H1 (cell line): ENCODE data around the gene KIF2C. TPM values are rescaled to one million over a fixed set of nuclear protein-coding genes. Genes with fewer than 3 reads are reported as not detected.

Source experiments
- ASH2L ChIP-seq: fragments of 200-600, 300-600 bp; sonication (generic); IDR thresholded peaks from one replicate; pipeline ENCODE4 v1.7.1; 2017; ENCODE audit warnings: low read length
- ATF3 ChIP-seq: IDR thresholded peaks from 2 replicates; pipeline ENCODE4 v1.6.1; 2011; ENCODE audit warnings: low read depth, mild to moderate bottlenecking, low read length; ENCODE audit not compliant: insufficient read depth
- HDAC2 ChIP-seq, 2 experiments: fragments of 300-600 bp in 1 of 2; sonication (generic) in 1 of 2; IDR thresholded peaks; 2 replicates each; pipeline ENCODE4 v1.6.1; 2011 to 2012; ENCODE audit warnings: low read depth in 2 of 2, low read length in 2 of 2, mild to moderate bottlenecking in 2 of 2, moderate library complexity in 2 of 2, borderline replicate concordance in 1 of 2, inconsistent platforms in 1 of 2
- MAFK ChIP-seq: IDR thresholded peaks from 2 replicates; pipeline ENCODE4 v1.6.1; 2012; ENCODE audit warnings: low read depth, mild to moderate bottlenecking, improper control_type of control experiment, low read length
- PHF8 ChIP-seq: fragments of 200-600 bp; sonication (generic); conservative IDR thresholded peaks from 2 replicates; pipeline ENCODE4 v1.7.1; 2012; ENCODE audit warnings: low read depth, mild to moderate bottlenecking, inconsistent platforms, low read length, moderate library complexity
- RNF2 ChIP-seq: fragments of 200-900, 300-1000 bp; sonication (generic); IDR thresholded peaks from 2 replicates; pipeline ENCODE4 v1.7.1; 2016; ENCODE audit warnings: borderline replicate concordance, low read depth, mild to moderate bottlenecking, antibody characterized with exemption, low read length; ENCODE audit not compliant: poor library complexity, severe bottlenecking; ENCODE audit errors: missing control alignments
- polyA plus RNA-seq, 7 experiments: library from polyadenylated mRNA; depleted of rRNA in 3 of 7; stranded (reverse) in 5 of 7; unstranded in 2 of 7; fragments of >200 nt in 5 of 7; fragments of 200-250 nt in 2 of 7; gene quantifications; 1 replicate in 5 of 7; 2 replicates in 1 of 7; 4 replicates in 1 of 7; pipeline versions ENCODE4 v1.2.1 to v1.2.3, GENCODE V29; 2011 to 2013; ENCODE audit warnings: missing spikeins in 2 of 7, mixed read lengths in 2 of 7
- total RNA-seq: library from RNA; stranded (reverse); fragmentation: NEBNext Ultra II Directional; extraction: Animal tissue kit (Norgen Biotek cat#: 25700); gene quantifications from 2 replicates; pipeline ENCODE4 v1.2.1, GENCODE V29; 2021

KIF2C gene
- total and polyA plus RNA-seq, 2 of the 8 experiments (the other 6 are each of a cell fraction or from before 2014, with no cell fraction given), result 41.8 to 68.1 TPM

- no peak for TF ChIP-seq HDAC2 (IDR thresholded peaks at IDR 0.05; ENCODE audit: borderline replicate concordance in 1 of 2, low read depth in 2 of 2, low read length in 2 of 2)
- TF ChIP-seq ATF3, result no peak
- no peak for TF ChIP-seq PHF8
- no peak for TF ChIP-seq MAFK
- no peak for TF ChIP-seq ASH2L
- no peak for TF ChIP-seq RNF2
These were observed 47.3 kb downstream of the KIF2C start (continued) for GRCh38 chr1:44786841-44787426.
